Liver (tissue), 3 donors: ENCODE results near the gene ROR1.

Experiments used
- ATF3 ChIP-seq: IDR thresholded peaks from 2 replicates; pipeline ENCODE4 v1.6.1; 2016; ENCODE audit warnings: antibody characterized with exemption
- CTCF ChIP-seq: fragments of 150-350 bp; IDR thresholded peaks from 2 replicates; pipeline ENCODE4 v1.5.1; 2017; ENCODE audit warnings: improper control_type of control experiment, low read depth, low read length; ENCODE audit not compliant: missing input control
- GABPA ChIP-seq, 2 donors: IDR thresholded peaks in 1 of 2; conservative IDR thresholded peaks in 1 of 2; 2 replicates each; pipeline ENCODE4 v1.6.1; 2016; ENCODE audit warnings: antibody characterized with exemption in 2 of 2, mild to moderate bottlenecking in 1 of 2, moderate library complexity in 1 of 2
- JUND ChIP-seq, 2 donors: IDR thresholded peaks; 2 replicates each; pipeline ENCODE4 v1.6.1; 2016; ENCODE audit warnings: antibody characterized with exemption in 2 of 2
- NR2F2 ChIP-seq: IDR thresholded peaks from 2 replicates; pipeline ENCODE4 v1.6.1; 2016; ENCODE audit warnings: antibody characterized with exemption
- REST ChIP-seq: IDR thresholded peaks from 2 replicates; pipeline ENCODE4 v1.6.1; 2016; ENCODE audit warnings: antibody characterized with exemption, mild to moderate bottlenecking
- TAF1 ChIP-seq: conservative IDR thresholded peaks from 2 replicates; pipeline ENCODE4 v1.6.1; 2016; ENCODE audit warnings: antibody characterized with exemption, mild to moderate bottlenecking
- YY1 ChIP-seq: IDR thresholded peaks from 2 replicates; pipeline ENCODE4 v1.6.1; 2016; ENCODE audit warnings: antibody characterized with exemption, mild to moderate bottlenecking
- donor health status: healthy.
- donor health status: healthy.

- no peak for TF ChIP-seq GABPA (IDR thresholded peaks at IDR 0.05 in 1 of 2, conservative IDR thresholded peaks at IDR 0.05 in 1 of 2)
- no peak for TF ChIP-seq NR2F2
- TF ChIP-seq CTCF, result no peak
- no peak for TF ChIP-seq REST
- no peak for TF ChIP-seq YY1
- no peak for TF ChIP-seq TAF1
- no peak for TF ChIP-seq ATF3
- TF ChIP-seq JUND (IDR thresholded peaks at IDR 0.05), result no peak
These were observed 82.1 kb downstream of the ROR1 start for GRCh38 chr1:63855942-63856341.
